HG02938 (cell line): ENCODE data around the gene PTPMT1.
"Not testable (repeated sequence)": the region's sequence is repeated elsewhere in the genome, so short reads cannot be mapped to it uniquely, and the experiment has no call there.

Experiments used
- ATAC-seq: cut with Tn5 transposase; IDR thresholded peaks from one replicate; pipeline ENCODE4 v1.9.1; 2021; ENCODE audit warnings: mild to moderate bottlenecking, moderate library complexity; ENCODE audit not compliant: unreplicated experiment

The PTPMT1 gene

DNA sequence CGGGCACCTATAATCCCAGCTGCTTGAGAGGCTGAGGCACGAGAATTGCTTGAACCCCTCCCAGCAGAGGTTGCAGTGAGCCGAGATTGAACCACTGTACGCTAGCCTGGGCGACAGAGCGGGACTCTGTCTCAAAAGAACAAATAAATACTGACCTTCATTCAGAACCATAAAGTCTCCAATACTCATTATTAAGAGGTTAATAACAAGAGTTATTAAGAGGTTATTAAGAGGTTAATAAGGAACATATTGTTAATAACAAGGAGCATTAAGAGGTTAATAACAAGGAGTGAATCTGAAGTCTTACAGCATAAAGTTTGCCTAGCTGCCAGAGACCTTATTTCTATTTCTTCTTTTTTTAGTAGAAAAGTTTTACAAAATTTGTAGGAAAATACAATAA, 20.1 kb upstream of the PTPMT1 start:
- no peak for ATAC-seq

- not testable (repeated sequence) for ATAC-seq
Measured at GRCh38 chr11:47546274-47546673, 19.1 kb upstream of the PTPMT1 start.

DNA sequence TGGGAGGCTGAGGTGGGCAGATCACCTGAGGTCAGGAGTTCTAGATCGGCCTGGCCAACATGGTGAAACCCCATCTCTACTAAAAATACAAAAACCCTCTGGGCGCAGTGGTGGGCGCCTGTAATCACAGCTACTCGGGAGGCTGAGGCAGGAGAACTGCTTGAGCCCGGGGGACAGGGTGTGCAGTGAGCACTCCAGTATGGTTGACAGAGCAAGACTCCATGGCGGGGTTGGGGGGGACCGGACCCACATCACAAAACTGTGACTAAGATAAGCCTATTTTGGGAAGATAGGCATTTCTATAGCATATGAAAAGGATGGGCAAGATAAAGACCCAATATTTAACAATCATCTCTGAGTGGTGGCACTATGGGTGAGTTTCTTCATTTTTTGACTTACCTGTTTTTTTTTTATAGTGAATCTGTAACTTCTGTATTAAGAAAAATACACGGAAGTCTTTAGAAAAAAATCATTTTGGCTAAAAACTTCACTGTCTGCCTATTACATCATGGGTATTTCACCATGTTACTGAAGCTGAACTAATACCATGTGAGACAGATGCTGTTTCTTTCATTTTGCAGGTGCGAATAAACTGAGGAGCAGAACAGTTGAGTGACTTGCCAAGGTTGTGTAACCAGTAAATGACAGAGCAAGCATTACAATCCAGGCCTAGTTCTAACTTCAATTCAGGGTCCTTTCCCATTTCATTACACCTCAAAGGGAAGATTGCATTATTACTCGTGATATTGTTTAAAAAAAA, 14.9 kb upstream of the PTPMT1 start:
- no peak for ATAC-seq

DNA sequence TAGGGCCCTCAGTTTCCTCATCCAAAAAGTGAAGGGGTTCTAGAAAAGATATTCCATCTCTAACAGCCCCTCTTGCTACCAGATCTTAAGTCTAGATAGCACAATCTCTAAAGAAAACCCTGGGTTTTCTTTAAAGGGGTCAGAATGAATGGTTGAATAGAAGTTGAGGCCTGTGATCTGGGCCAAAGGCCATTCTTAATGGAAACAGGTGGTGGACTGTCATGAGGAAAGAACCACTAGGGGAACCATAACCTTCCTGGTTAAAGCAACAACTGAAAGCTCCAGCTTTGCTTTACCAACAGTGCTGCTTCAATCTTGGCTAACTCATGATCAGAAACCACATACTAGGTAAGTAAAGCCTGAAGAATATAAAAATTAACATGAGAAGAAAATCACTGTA, 14.3 kb upstream of the PTPMT1 start:
- no peak for ATAC-seq

DNA sequence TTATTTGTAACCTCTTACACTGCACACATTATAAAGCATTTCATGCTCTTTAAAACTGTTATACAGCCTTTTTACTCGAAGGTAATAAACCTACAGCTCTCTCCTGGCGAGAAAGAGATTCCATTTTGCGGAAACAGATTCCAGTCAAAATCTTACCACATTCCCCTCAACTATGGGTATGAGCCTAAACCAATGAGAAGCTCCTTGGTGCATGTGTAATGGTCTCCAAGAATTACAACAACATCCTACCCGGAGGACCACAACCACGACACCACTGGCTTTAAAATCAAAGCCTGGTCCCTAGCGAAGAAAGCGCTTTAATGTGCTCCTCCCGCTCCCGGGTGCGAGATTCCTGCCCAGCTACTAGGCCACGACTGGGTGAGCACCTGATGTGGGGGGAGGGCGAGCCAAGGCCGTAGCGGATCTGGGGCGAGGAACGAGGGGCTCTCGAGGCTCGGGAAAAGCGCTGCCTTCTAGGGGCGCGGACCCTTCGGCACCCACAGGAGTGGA, 13.3 kb upstream of the PTPMT1 start:
- no peak for ATAC-seq

GRCh38 chr11:47552566-47553405, 12.6 kb upstream of the PTPMT1 start, which contains the start of gene CELF1:
CELF1 (minus strand) TSS chr11:47553132; CDS start chr11:47499523, 53,609 bp downstream.
- peak; percentile 89 for ATAC-seq

DNA sequence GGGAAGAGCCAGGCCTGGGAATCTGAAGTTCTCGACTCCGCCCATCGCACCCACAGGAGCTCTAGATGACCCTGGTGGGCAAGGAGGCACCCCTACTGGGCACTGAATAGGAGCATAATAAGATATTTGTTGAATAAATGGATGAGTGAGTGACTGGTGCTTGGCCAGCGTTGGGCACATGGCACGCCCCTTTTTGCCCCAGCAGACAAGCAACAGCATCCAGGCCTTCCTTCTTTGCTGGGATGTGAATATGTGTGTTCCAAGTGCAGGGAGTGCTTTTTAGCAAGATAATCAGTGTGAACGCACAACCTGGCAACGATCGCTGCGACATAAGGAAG, 12.0 kb upstream of the PTPMT1 start:
- peak; percentile 36 for ATAC-seq

DNA sequence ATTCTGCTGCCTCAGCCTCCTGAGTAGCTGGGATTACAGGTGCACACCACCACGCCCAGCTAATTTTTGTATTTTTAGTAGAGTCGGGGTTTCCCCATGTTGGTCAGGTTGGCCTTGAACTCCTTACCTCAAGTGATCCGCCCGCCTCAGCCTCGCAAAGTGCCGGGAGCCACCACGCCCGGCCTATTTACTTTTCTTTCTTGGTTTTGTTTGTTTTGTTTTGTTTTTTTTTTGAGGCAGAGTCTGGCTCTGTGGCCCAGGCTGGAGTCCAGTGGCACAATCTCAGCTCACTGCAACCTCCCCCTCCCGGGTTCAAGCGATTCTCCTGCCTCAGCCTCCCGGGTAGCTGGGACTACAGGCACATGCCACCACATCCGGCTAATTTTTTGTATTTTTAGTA, 8.4 kb upstream of the PTPMT1 start:
- ATAC-seq = not testable (repeated sequence)

- no peak for ATAC-seq
Measured at GRCh38 chr11:47558695-47559094, 6.7 kb upstream of the PTPMT1 start.

GRCh38 chr11:47560426-47560825, 5.0 kb upstream of the PTPMT1 start:
- no peak for ATAC-seq

DNA sequence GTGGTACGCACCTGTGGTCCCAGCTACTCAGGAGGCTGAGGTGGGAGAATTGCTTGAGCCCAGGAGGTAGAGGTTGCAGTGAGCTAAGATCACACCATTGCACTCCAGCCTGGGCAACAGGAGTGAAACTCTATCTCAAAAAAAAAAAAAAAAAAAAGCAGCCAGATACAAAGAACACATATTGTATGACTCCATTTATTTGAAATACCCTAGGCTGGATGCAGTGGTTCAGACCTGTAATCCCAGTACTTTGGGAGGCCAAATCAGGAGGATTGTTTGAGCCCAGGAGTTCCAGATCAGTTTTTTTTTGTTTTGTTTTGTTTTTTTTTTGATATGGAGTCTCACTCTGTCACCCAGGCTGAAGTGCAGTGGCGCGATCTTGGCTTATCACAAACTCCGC, 3.0 kb upstream of the PTPMT1 start:
- ATAC-seq = not testable (repeated sequence)

DNA sequence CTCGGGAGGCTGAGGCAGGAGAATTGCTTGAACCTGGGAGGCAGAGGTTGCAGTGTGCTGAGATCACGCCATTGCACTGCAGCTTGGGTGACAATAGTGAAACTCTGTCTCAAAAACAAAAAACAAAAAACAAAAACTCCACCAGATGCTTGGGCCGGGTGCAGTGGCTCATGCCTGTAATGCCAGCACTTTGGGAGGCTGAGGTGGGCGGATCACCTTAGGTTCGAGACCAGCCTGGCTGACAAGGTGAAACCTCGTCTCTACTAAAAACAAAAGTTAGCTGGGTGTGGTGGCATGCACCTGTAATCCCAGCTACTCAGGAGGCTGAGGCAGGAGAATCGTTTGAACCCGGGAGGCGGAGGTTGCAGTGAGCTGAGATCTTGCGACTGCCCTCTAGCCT, 1.0 kb upstream of the PTPMT1 start:
- ATAC-seq = not testable (repeated sequence)

DNA sequence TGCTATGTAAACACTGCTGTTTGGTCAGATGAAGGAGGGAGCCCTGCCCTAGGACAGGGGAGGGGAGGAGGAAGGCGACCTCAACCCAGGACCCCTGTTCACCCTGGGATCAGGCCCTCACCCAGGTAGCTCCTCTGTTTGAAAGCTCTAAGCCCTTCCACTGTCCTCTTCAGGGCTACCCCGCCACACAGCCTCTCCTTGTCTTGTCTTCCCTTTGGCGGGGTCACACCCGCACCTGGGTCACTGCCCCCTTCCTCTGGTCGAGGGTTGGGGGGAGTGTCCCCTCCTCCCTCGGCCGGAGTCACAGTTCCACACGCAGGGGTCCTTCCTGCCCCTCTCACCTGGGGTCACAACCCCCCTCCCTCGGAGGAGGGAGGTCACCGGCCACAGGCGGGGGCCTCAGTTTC, 463 bp upstream of the PTPMT1 start:
- ATAC-seq = no peak

DNA sequence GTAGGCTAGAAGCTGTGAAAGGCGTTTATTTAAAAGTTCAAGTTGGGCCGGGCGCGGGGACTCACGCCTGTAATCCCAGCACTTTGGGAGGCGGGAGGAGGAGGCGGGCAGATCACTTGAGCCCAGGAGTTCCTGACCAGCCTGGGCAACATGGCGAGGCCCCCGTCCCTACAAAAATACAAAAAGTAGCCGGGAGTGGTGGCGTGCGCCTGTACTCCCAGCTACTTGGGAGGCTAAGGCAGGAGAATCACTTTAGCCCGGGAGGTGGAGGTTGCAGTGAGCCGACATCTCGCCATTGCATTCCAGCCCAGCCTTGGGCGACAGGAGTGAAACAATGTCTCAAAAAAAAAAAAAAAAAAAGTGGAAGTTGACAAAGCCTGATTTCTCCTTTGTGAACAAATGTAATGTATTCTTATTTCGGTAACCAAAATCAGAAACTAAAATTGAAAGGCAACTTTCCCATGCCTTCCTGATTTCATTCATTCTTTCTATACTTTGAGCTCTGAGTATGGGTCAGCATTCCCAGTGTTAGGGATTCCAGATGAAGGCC, 825 bp downstream of the PTPMT1 start:
- no peak for ATAC-seq

- no peak for ATAC-seq
Measured at GRCh38 chr11:47569646-47570045, 4.2 kb downstream of the PTPMT1 start.

- no peak for ATAC-seq
Measured at GRCh38 chr11:47570651-47571356, 5.4 kb downstream of the PTPMT1 start.

- ATAC-seq = no peak
Measured at GRCh38 chr11:47571357-47571729, 5.9 kb downstream of the PTPMT1 start.

- ATAC-seq = no peak
Measured at GRCh38 chr11:47571895-47572294, 6.5 kb downstream of the PTPMT1 start.

DNA sequence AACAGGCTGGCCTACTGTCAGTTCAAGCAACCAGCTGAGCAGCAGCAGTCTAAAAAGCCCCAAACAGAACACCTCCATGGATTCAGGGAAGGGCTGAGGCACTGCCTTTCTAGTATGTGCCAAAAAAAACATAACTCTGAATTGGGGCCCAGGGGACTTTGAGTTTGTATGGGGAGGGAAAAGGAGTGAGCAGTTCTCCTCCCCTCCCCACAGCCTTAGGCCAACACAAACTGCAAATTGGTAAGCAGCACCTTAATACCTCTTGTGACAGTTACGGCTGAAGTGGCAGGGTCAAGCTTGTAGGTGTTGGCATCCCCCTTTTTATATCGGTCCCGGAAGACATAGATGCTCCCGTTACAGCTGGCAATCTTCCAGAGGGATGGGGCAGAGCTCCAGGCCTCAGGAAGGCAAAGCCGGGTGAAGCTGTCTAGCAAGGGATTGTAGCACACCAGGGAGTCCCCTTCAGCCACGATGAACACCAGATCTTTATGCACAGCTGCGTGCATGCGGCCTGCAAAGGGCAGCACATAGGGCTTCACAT, 7.4 kb downstream of the PTPMT1 start:
- no peak for ATAC-seq

DNA sequence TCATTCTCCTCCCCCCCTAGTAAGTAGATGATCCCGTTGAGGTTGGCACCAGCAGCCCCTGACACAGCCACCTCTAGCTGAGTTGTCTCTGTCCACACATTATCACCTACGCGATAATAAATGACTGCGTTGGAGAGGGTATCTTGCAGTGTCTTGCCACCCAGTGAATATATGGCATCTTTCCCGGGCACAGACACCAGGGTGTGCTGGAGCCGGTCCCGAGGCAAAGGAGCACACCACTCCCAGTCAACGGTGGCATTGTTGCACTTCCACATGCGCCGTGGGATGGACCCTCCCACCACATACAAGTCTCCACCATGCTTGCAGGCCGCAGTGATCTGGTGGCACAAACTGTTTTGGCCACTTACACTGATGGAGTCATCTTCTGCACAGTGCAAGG, 7.9 kb downstream of the PTPMT1 start:
- ATAC-seq = no peak
